Kidney (tissue), 14 donors: ENCODE results near the gene RPS6KA2. TPM values are rescaled to one million over a fixed set of nuclear protein-coding genes. Genes with fewer than 3 reads are reported as not detected.

Experiments
- DNase-seq, 5 donors: peaks; one replicate each; pipeline ENCODE4 v3.0.0-alpha.2; 2013 to 2020
- FAIRE-seq: peaks from 2 replicates; lab custom pipeline; 2012; peaks lifted over from hg19 to GRCh38; lab: Jason Lieb, UNC
- H3K27ac ChIP-seq, 2 donors: one replicate each; pipeline ENCODE4 v1.7.0; 2013; ENCODE audit warnings: low read depth in 2 of 2, low read length in 2 of 2, inconsistent platforms in 1 of 2
- H3K27me3 ChIP-seq: one replicate; pipeline ENCODE4 v1.7.1; 2013; ENCODE audit warnings: low read length, inconsistent platforms; ENCODE audit not compliant: control insufficient read depth, insufficient read depth
- H3K36me3 ChIP-seq, 3 donors: one replicate each; pipeline versions ENCODE4 v1.7.0 to v1.7.1; 2013; ENCODE audit warnings: low read length in 3 of 3, control low read depth in 1 of 3, inconsistent platforms in 1 of 3; ENCODE audit not compliant: insufficient read depth in 3 of 3, control insufficient read depth in 2 of 3
- H3K4me1 ChIP-seq, 3 donors: one replicate each; pipeline versions ENCODE4 v1.7.0 to v1.7.1; 2013; ENCODE audit warnings: low read length in 3 of 3, inconsistent platforms in 1 of 3, low read depth in 1 of 3; ENCODE audit not compliant: control insufficient read depth in 2 of 3, insufficient read depth in 2 of 3
- H3K4me3 ChIP-seq, 3 donors: one replicate each; pipeline versions ENCODE4 v1.7.0 to v1.8.1; 2013; ENCODE audit warnings: low read length in 3 of 3, control low read depth in 1 of 3, inconsistent platforms in 1 of 3
- H3K9ac ChIP-seq, 3 donors: one replicate each; pipeline versions ENCODE4 v1.7.0 to v1.7.1; 2013; ENCODE audit warnings: low read length in 3 of 3, control low read depth in 1 of 3, inconsistent platforms in 1 of 3
- H3K9me3 ChIP-seq, 3 donors: one replicate each; pipeline versions ENCODE4 v1.7.0 to v1.7.1; 2013; ENCODE audit warnings: low read length in 3 of 3, control low read depth in 1 of 3, inconsistent platforms in 1 of 3; ENCODE audit not compliant: control insufficient read depth in 2 of 3, insufficient read depth in 1 of 3
- intact Hi-C: fragments of 100-400 bp; cut with DNase I; formaldehyde crosslinking; loops from one replicate; pipeline ENCODE4 v1.11.1; 2022
- polyA plus RNA-seq: library from polyadenylated mRNA; stranded (reverse); fragments of 350-450 nt; fragmentation: Illumina TruSeq; extraction: RNeasy Lipid Tissue Mini Kit (QIAGEN cat#74804); gene quantifications from one replicate; pipeline ENCODE4 v1.2.3, GENCODE V29; 2014; ENCODE audit warnings: low read depth, low replicate concordance; ENCODE audit not compliant: insufficient read depth
- total RNA-seq: library from RNA; stranded (reverse); fragmentation: NEBNext Ultra II Directional; extraction: Animal tissue kit (Norgen Biotek cat#: 25700); gene quantifications from one replicate; pipeline ENCODE4 v1.2.1, GENCODE V29; 2021
- TF ChIP-seq, protein P1 (sequence below): IDR thresholded peaks from 3 replicates; pipeline ENCODE4 v1.5.1; 2012; ENCODE audit warnings: mild to moderate bottlenecking, moderate library complexity, borderline replicate concordance; ENCODE audit not compliant: insufficient read depth; ENCODE audit errors: extremely low read depth
- donor health status: control.
- donor health status: control.
- donor health status: control.
- donor health status: control.
- donor health status: control.
- donor health status: DM: yes; HTN: yes; CAD: no.
- donor health status: Normal renal cell carcinoma (clear cell type).

The RPS6KA2 gene
- total and polyA plus RNA-seq, 2 donors from 2014 or later: 12.3 to 61.2 TPM

DNA sequence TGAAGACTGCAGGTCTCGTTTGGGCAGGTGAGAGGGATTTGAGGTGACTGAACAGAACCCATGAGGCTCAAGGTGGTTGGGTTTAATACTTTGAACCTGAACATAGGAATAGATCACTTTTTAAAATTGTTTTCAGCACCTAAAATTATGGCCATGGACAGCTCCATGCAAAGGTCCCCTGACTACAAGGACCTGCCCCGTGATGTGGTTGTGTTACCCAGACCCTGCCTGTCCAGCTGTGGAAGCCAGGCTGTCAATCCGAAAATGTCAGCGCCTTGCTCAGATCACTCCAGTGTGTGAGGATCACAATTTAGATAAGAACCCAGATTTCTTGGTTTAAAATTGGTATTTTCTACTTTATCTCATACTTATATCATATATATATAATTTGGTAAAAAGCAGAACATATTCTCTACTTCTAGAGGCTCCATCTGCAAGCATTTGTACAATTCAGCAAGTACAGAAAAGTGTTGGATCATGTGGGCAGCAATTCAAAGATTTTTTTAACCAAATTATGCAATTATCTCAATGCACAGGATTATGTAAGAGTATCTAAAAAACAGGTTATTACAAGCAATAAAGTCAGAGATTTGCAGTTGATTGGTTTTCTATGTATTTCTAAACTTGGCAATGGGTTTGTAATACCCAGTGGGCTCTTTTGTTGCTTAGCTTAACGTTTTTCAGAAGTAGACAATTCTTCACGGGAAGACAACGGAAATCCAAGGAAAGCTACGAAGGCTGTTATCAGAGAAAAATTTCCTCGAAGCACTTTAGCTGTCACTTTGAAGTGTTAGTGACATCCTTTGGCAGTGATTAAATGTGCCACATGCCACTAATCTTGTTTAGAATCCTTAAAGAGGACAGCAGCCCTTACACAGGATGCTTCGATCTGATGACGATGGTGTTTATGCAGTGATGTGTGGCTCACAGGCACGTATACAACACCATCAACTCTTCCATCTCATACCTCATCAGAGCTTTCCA lies 24.1 kb upstream of the RPS6KA2 start:
- Histone ChIP-seq H3K36me3 (no peaks in the 10 kb centered on the region), H3K27me3 (no peaks in the 10 kb centered on the region), H3K9me3 (peaks cover 0 to 4% (median 0%) of the 10 kb centered on the region in 3 donors), H3K4me3 (no peak overlapping the region), H3K27ac (no peak overlapping the region), H3K4me1 (no peaks in the 10 kb centered on the region), H3K9ac (no peak overlapping the region)
- no peak for FAIRE-seq
- intact Hi-C loops: no loop called here
- TF ChIP-seq, protein P1, sequence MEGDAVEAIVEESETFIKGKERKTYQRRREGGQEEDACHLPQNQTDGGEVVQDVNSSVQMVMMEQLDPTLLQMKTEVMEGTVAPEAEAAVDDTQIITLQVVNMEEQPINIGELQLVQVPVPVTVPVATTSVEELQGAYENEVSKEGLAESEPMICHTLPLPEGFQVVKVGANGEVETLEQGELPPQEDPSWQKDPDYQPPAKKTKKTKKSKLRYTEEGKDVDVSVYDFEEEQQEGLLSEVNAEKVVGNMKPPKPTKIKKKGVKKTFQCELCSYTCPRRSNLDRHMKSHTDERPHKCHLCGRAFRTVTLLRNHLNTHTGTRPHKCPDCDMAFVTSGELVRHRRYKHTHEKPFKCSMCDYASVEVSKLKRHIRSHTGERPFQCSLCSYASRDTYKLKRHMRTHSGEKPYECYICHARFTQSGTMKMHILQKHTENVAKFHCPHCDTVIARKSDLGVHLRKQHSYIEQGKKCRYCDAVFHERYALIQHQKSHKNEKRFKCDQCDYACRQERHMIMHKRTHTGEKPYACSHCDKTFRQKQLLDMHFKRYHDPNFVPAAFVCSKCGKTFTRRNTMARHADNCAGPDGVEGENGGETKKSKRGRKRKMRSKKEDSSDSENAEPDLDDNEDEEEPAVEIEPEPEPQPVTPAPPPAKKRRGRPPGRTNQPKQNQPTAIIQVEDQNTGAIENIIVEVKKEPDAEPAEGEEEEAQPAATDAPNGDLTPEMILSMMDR: no peak
- DNase-seq: no peak

DNA sequence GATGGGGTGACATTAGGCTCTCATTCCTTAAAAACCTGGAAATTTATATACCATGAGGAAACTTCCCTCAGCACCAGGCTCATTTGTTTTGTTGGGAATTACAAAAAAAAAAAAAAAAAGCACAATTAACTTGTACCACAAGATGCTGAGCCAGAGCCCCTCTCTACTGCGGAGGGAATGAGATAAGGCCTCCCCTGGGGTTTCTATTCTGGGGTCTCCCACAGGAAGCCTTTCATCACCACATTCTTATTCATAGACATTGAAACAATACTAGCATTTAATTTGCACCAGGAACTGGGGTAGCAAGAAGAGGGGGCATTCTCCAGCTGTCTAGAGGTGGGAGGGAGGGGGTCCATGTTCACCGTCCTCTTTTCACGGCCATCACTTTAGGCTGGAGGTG lies 23.0 kb upstream of the RPS6KA2 start:
- Histone ChIP-seq H3K27me3 (no peaks in the 10 kb centered on the region), H3K9me3 (peaks cover 0 to 4% (median 0%) of the 10 kb centered on the region in 3 donors), H3K27ac (no peak overlapping the region), H3K4me1 (no peaks in the 10 kb centered on the region), H3K36me3 (no peaks in the 10 kb centered on the region), H3K9ac (no peak overlapping the region), H3K4me3 (no peak overlapping the region)
- FAIRE-seq (no peak), DNase-seq (no peak)
- TF ChIP-seq, protein P1: no peak
- intact Hi-C loops: no loop called here

DNA sequence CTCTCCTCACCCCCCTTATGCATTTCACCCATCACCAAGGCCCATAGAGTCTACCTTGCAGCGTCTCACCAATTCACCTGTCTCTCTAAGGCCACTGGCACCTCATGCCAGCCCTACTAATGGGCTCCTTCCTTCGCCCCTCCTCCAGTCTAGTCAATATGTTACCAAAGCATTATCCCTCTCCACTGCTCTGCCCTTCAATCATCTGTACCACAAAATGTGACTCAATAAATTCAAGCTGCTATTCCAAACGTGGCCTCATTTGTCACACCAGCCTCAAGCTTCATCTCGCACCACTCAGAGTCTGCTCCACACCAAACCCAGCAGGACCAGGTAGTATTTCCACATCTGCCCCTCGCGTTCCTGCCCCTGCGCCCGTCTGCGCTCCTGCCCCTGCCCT lies 21.8 kb upstream of the RPS6KA2 start:
- FAIRE-seq (no peak), DNase-seq (no peak)
- Histone ChIP-seq H3K9ac (no peak overlapping the region), H3K36me3 (no peaks in the 10 kb centered on the region), H3K27me3 (no peaks in the 10 kb centered on the region), H3K9me3 (peaks cover 0 to 4% (median under 1%) of the 10 kb centered on the region in 3 donors), H3K4me1 (no peaks in the 10 kb centered on the region), H3K4me3 (no peak overlapping the region), H3K27ac (no peak overlapping the region)
- intact Hi-C loops: no loop called here
- TF ChIP-seq, protein P1: no peak
